Activated B cell treated with CpG ODN at 0.5 μM for 24 hours (primary cell): ENCODE results near the gene TMEM9. TPM values are rescaled to one million over a fixed set of nuclear protein-coding genes. Genes with fewer than 3 reads are reported as not detected.

Experiments used
- ATAC-seq: fragments of 200-7000 bp; cut with Tn5 transposase; one replicate; pipeline ENCODE4 v1.10.0; 2021; ENCODE audit warnings: low read depth, mild to moderate bottlenecking, moderate library complexity
- CTCF ChIA-PET: fragments of 350-600 bp; sonication (Branson Sonifier 250); formaldehyde crosslinking; loops from one replicate; lab custom pipeline; 2021; ENCODE audit warnings: antibody characterized with exemption; lab: Charles Lee
- POLR2A ChIA-PET: fragments of 350-600 bp; sonication (Branson Sonifier 250); formaldehyde crosslinking; loops from one replicate; lab custom pipeline; 2021; ENCODE audit warnings: antibody characterized with exemption; lab: Charles Lee
- DNase-seq: peaks from one replicate; pipeline ENCODE4 v3.0.0; 2022
- H3K27ac Mint-ChIP-seq: one replicate; pipeline ENCODE4 v1.8.0; 2020; ENCODE audit warnings: mixed read lengths
- H3K27me3 Mint-ChIP-seq: one replicate; pipeline ENCODE4 v1.8.0; 2021; ENCODE audit warnings: mixed read lengths
- H3K36me3 Mint-ChIP-seq: one replicate; pipeline ENCODE4 v1.8.0; 2021; ENCODE audit warnings: low read depth, mixed read lengths
- H3K4me1 Mint-ChIP-seq: one replicate; pipeline ENCODE4 v1.8.0; 2021; ENCODE audit warnings: mixed read lengths
- H3K4me3 Mint-ChIP-seq: one replicate; pipeline ENCODE4 v1.8.0; 2020; ENCODE audit warnings: mild to moderate bottlenecking, mixed read lengths
- H3K9me3 Mint-ChIP-seq: one replicate; pipeline ENCODE4 v1.8.0; 2020; ENCODE audit warnings: mixed read lengths
- intact Hi-C: fragments of 100-400 bp; cut with micrococcal nuclease; formaldehyde crosslinking; loops from one replicate; pipeline ENCODE4 v1.15.1; 2024
- total RNA-seq: library from RNA; stranded (reverse); gene quantifications from 2 replicates; pipeline ENCODE4 v1.2.3, GENCODE V29; 2022
- TF ChIP-seq, protein P1 (sequence below): fragments of 200-600 bp; IDR thresholded peaks from one replicate; pipeline ENCODE4 v1.8.0; 2022; ENCODE audit warnings: antibody characterized with exemption, mild to moderate bottlenecking

Gene TMEM9
- total RNA-seq, 1 donor from 2014 or later, result 19.0 TPM

DNA sequence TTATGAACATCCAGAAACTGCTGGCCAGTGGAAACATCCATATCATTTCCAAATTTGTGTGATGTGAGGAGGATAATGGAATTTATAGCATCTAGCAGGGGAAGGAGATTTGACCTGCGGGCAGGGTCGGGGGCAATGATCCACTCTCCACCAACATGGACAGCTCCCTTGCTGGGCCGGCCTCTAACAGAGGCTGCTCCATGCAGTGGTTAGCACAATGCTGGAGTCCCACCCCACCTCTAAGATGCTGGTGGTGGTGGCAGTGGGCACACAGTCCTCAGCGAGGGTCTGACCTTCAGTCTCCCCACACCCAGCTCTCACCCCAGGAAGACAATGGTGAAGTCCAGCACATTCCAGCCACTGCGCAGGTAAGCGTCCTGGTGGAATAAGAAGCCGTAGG, 60.7 kb downstream of the TMEM9 start:
- DNase-seq, result no peak
- no peak overlapping the region for H3K4me3 Mint-ChIP-seq
- H3K9me3 Mint-ChIP-seq, result no peaks in the 10 kb centered on the region

DNA sequence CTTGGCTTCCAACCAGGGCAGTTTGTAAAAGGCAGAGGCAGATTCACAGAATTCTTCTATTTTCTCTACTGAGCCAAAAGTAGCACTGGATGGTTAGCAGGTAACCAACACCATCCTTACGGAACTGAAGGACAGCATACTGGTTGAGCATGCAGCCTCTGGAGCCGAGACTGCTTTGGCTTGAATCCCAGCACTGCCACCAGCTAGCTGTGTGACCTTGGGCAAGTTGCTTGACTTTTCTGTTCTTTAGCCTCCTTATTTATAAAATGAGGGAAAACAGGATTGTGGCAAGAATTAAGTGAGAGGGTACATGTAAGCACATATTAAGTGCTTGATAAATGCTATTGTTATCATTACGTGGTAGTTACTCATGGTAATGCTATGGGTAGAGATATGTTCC, 61.5 kb downstream of the TMEM9 start:
- no peak for DNase-seq
- peaks cover 1% of the 10 kb centered on the region for H3K27me3 Mint-ChIP-seq
- intact Hi-C loops, result no loop called here
- no peak overlapping the region for H3K4me3 Mint-ChIP-seq
- no peak for ATAC-seq
- H3K4me1 Mint-ChIP-seq, result peaks cover 2% of the 10 kb centered on the region
- CTCF ChIA-PET, result no interaction called here
- no peaks in the 10 kb centered on the region for H3K36me3 Mint-ChIP-seq
- no peak overlapping the region for H3K27ac Mint-ChIP-seq
- TF ChIP-seq, protein P1, sequence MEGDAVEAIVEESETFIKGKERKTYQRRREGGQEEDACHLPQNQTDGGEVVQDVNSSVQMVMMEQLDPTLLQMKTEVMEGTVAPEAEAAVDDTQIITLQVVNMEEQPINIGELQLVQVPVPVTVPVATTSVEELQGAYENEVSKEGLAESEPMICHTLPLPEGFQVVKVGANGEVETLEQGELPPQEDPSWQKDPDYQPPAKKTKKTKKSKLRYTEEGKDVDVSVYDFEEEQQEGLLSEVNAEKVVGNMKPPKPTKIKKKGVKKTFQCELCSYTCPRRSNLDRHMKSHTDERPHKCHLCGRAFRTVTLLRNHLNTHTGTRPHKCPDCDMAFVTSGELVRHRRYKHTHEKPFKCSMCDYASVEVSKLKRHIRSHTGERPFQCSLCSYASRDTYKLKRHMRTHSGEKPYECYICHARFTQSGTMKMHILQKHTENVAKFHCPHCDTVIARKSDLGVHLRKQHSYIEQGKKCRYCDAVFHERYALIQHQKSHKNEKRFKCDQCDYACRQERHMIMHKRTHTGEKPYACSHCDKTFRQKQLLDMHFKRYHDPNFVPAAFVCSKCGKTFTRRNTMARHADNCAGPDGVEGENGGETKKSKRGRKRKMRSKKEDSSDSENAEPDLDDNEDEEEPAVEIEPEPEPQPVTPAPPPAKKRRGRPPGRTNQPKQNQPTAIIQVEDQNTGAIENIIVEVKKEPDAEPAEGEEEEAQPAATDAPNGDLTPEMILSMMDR, result no peak
- H3K9me3 Mint-ChIP-seq, result no peaks in the 10 kb centered on the region
- POLR2A ChIA-PET, result no interaction called here

More for the DNA sequence above, 60.7 kb downstream of the TMEM9 start:
- intact Hi-C loops, result no loop called here
- ATAC-seq, result no peak
- Mint-ChIP-seq H3K36me3 (no peaks in the 10 kb centered on the region), H3K4me1 (peaks cover 2% of the 10 kb centered on the region), H3K27me3 (no peaks in the 10 kb centered on the region), H3K27ac (no peak overlapping the region)
- TF ChIP-seq, protein P1, result no peak
- POLR2A ChIA-PET, result no interaction called here
- CTCF ChIA-PET, result no interaction called here

DNA sequence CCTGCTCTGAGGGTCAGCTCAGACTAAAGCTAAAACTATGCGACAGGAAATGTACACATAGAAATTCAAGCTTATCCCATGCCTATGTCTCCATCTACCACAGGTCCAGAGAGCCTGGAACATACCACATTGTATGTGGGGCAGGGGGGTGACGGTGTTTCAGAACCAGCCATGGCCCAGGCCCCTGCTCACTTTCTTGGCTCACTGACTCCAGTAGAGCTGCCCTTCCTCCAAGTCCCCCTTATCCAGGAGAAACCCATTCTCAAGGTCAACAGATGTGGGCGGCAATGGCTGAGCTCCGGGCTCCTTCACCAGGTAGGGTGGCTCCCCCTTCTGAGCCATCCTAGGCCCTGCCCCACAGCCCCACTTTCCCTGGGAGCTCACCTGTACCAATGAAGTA, 63.0 kb downstream of the TMEM9 start:
- Mint-ChIP-seq H3K36me3 (no peaks in the 10 kb centered on the region), H3K4me3 (no peak overlapping the region), H3K27me3 (peaks cover 6% of the 10 kb centered on the region), H3K27ac (no peak overlapping the region), H3K9me3 (no peaks in the 10 kb centered on the region), H3K4me1 (peaks cover 2% of the 10 kb centered on the region)
- ChIA-PET POLR2A (no interaction called here), CTCF (interaction anchor here (1.0 kb wide), 1 partner anchor 11 kb away, joined by 3 read pairs; no protein-coding TSS in a partner anchor)
- DNase-seq, result no peak
- TF ChIP-seq, protein P1, result no peak
- intact Hi-C loops, result no loop called here
- no peak for ATAC-seq

DNA sequence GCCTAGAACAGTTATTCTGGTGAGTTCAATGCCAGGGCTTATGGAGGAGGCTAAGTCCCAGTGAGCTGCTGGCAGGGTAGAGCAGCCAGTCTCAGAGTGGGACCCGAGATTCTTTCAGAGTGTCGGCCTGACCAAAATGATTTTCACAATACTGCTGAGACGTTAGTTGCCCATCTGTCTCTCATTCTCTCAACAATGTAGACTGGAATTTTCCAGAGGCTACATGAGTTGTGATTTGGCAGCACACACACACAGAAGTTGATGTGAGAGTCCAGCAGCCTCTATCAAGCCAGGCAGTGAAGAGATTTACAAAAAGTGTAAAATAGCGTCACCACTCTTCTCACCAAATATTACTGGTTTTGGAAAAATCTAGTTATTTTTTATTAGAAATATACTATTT, 63.7 kb downstream of the TMEM9 start:
- ATAC-seq (no peak), DNase-seq (no peak)
- no peaks in the 10 kb centered on the region for H3K4me1 Mint-ChIP-seq
- ChIA-PET CTCF (interaction anchor here (1.0 kb wide), 1 partner anchor 11 kb away, joined by 3 read pairs; no protein-coding TSS in a partner anchor), POLR2A (no interaction called here)
- TF ChIP-seq, protein P1, result no peak
- H3K9me3 Mint-ChIP-seq, result no peaks in the 10 kb centered on the region
- H3K27me3 Mint-ChIP-seq, result peaks cover 9% of the 10 kb centered on the region
- H3K4me3 Mint-ChIP-seq, result no peak overlapping the region
- intact Hi-C loops, result no loop called here
- no peaks in the 10 kb centered on the region for H3K36me3 Mint-ChIP-seq
- H3K27ac Mint-ChIP-seq, result no peak overlapping the region

DNA sequence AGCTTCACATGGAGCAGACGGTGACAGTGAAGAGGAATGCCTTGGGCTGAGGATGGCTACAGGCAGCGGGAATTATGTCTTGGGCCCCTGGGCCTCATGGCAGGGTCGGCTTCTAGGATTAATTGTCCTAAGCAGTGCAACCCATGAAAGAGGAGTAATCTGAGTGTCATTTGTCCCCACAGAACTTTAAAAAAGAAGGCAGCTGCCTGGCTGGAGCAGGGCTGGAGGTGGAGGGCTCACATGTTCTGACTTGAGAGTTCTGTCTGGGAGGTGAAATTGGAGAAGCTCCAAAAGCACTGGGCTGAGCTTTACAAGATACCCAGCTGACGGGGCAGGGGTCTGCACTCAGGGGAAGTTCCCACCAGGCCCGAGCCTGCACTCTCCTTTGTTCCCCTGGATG, 64.7 kb downstream of the TMEM9 start:
- DNase-seq, result no peak
- Mint-ChIP-seq H3K4me1 (no peaks in the 10 kb centered on the region), H3K27ac (no peak overlapping the region), H3K9me3 (no peaks in the 10 kb centered on the region), H3K4me3 (no peak overlapping the region), H3K27me3 (peaks cover 9% of the 10 kb centered on the region), H3K36me3 (no peaks in the 10 kb centered on the region)
- ChIA-PET CTCF (no interaction called here), POLR2A (no interaction called here)
- intact Hi-C loops, result loop anchor here (10.0 kb wide), 1 partner anchor 135 kb away; no protein-coding TSS in a partner anchor
- TF ChIP-seq, protein P1, result no peak
- no peak for ATAC-seq
